B cell (primary cell): ENCODE data around the gene TRDN. TPM values are rescaled to one million over a fixed set of nuclear protein-coding genes. Genes with fewer than 3 reads are reported as not detected.

Source experiments
- ATAC-seq: fragments of 200-7000 bp; cut with Tn5 transposase; one replicate; pipeline ENCODE4 v1.10.0; 2021; ENCODE audit warnings: low read depth, mild to moderate bottlenecking, moderate number of reproducible peaks, moderate library complexity
- CTCF ChIA-PET: fragments of 350-600 bp; sonication (Branson Sonifier 250); formaldehyde crosslinking; loops from one replicate; lab custom pipeline; 2021; ENCODE audit warnings: antibody characterized with exemption, inconsistent platforms; lab: Charles Lee
- POLR2A ChIA-PET: fragments of 350-600 bp; sonication (Branson Sonifier 250); formaldehyde crosslinking; loops from one replicate; lab custom pipeline; 2021; ENCODE audit warnings: antibody characterized with exemption; lab: Charles Lee
- DNase-seq: peaks from one replicate; pipeline ENCODE4 v3.0.0; 2013
- H2AFZ ChIP-seq: 2 replicates; pipeline ENCODE4 v1.6.1; 2012; ENCODE audit warnings: mild to moderate bottlenecking, low read depth, low read length; ENCODE audit not compliant: insufficient read depth, poor library complexity, severe bottlenecking
- H3K27ac ChIP-seq, 2 donors: 1 replicate in 1 of 2; 2 replicates in 1 of 2; pipeline ENCODE4 v1.5.1; 2012 to 2013; ENCODE audit warnings: low read length in 2 of 2, mild to moderate bottlenecking in 2 of 2, moderate library complexity in 1 of 2
- H3K27me3 ChIP-seq, 4 experiments: fragments of 200-600 bp in 1 of 4; sonication (generic) in 1 of 4; replicated peaks in 1 of 4; 1 replicate in 2 of 4; 2 replicates in 2 of 4; pipeline versions ENCODE4 v1.6.1 to v1.7.0; 2013 to 2016; ENCODE audit warnings: low read length in 3 of 4, mild to moderate bottlenecking in 2 of 4, mixed read lengths in 1 of 4, moderate library complexity in 1 of 4; ENCODE audit not compliant: insufficient read depth in 4 of 4, control insufficient read depth in 3 of 4; ENCODE audit errors: control extremely low read depth in 1 of 4
- H3K36me3 ChIP-seq, 2 experiments: replicated peaks in 1 of 2; 1 replicate in 1 of 2; 2 replicates in 1 of 2; pipeline versions ENCODE4 v1.6.1 to v1.7.1; 2013; ENCODE audit warnings: low read length in 1 of 2; ENCODE audit not compliant: insufficient read depth in 2 of 2, control insufficient read depth in 1 of 2; ENCODE audit errors: control extremely low read depth in 1 of 2, extremely low read depth in 1 of 2
- H3K4me1 ChIP-seq, 2 donors: fragments of 200-600 bp in 1 of 2; sonication (generic) in 1 of 2; 1 replicate in 1 of 2; 2 replicates in 1 of 2; pipeline versions ENCODE4 v1.5.1 to v1.6.1; 2013 to 2017; ENCODE audit warnings: low read length in 2 of 2; ENCODE audit not compliant: control insufficient read depth in 2 of 2, insufficient read depth in 2 of 2
- H3K4me2 ChIP-seq: replicated peaks from 2 replicates; pipeline ENCODE3; 2012; ENCODE audit warnings: mild to moderate bottlenecking, low read depth, low read length; ENCODE audit not compliant: poor library complexity, severe bottlenecking
- H3K4me3 ChIP-seq, 5 experiments: fragments of 200-600 bp in 1 of 5; sonication (generic) in 1 of 5; 1 replicate in 3 of 5; 2 replicates in 2 of 5; pipeline versions ENCODE4 v1.5.1 to v1.7.0; 2011 to 2016; ENCODE audit warnings: low read length in 4 of 5, mild to moderate bottlenecking in 4 of 5, low read depth in 2 of 5, control low read depth in 1 of 5, moderate library complexity in 1 of 5; ENCODE audit not compliant: insufficient read depth in 1 of 5; ENCODE audit errors: control extremely low read depth in 1 of 5, extremely low read depth in 1 of 5
- H3K79me2 ChIP-seq: fragments of 200-600 bp; sonication (generic); one replicate; pipeline ENCODE4 v1.6.0; 2016; ENCODE audit warnings: low read length; ENCODE audit not compliant: control insufficient read depth, insufficient read depth
- H3K9ac ChIP-seq: fragments of 200-600 bp; sonication (generic); 2 replicates; pipeline ENCODE4 v1.6.1; 2017; ENCODE audit warnings: mild to moderate bottlenecking, low read length, moderate library complexity
- H3K9me3 ChIP-seq, 3 donors: one replicate each; pipeline versions ENCODE4 v1.6.1 to v1.7.1; 2013; ENCODE audit warnings: low read length in 2 of 3; ENCODE audit not compliant: control insufficient read depth in 2 of 3, insufficient read depth in 1 of 3; ENCODE audit errors: control extremely low read depth in 1 of 3
- H4K20me1 ChIP-seq: 2 replicates; pipeline ENCODE4 v1.6.0; 2012; ENCODE audit warnings: mild to moderate bottlenecking, low read length; ENCODE audit not compliant: insufficient read depth, control insufficient read depth, poor library complexity, severe bottlenecking
- H3K27ac Mint-ChIP-seq: one replicate; pipeline ENCODE4 v1.8.0; 2021; ENCODE audit warnings: mixed read lengths
- H3K27me3 Mint-ChIP-seq: one replicate; pipeline ENCODE4 v1.8.0; 2021; ENCODE audit warnings: mixed read lengths
- H3K4me1 Mint-ChIP-seq: one replicate; pipeline ENCODE4 v1.8.0; 2021; ENCODE audit warnings: mixed read lengths
- H3K4me3 Mint-ChIP-seq: one replicate; pipeline ENCODE4 v1.8.0; 2021; ENCODE audit warnings: mixed read lengths
- H3K9me3 Mint-ChIP-seq: one replicate; pipeline ENCODE4 v1.8.0; 2022; ENCODE audit warnings: mixed read lengths; ENCODE audit not compliant: insufficient read depth
- EZH2 ChIP-seq: IDR thresholded peaks from 2 replicates; pipeline ENCODE4 v1.6.1; 2012; ENCODE audit warnings: borderline replicate concordance, low read depth, mild to moderate bottlenecking, moderate library complexity, low read length; ENCODE audit not compliant: insufficient read depth, poor library complexity, severe bottlenecking
- WGBS: methylation state at CpG from one replicate; pipeline ENCODE4 v1.1.5; 2013; ENCODE audit warnings: missing lambda C conversion rate; ENCODE audit not compliant: insufficient coverage; 5-methylcytosine and 5-hydroxymethylcytosine counted together
- intact Hi-C: fragments of 100-400 bp; cut with micrococcal nuclease; formaldehyde crosslinking; loops from one replicate; pipeline ENCODE4 v1.10.0; 2022
- polyA plus RNA-seq: library from polyadenylated mRNA; depleted of rRNA; stranded (reverse); fragments of >200 nt; gene quantifications from 2 replicates; pipeline ENCODE4 v1.2.3, GENCODE V29; 2012
- total RNA-seq, 2 donors: library from RNA; stranded (reverse); fragments of 120-200 nt in 1 of 2; gene quantifications; 1 replicate in 1 of 2; 2 replicates in 1 of 2; pipeline versions ENCODE4 v1.2.3 to v1.2.4, GENCODE V29; 2013 to 2022
- TF ChIP-seq, protein P1 (sequence below): fragments of 200-600 bp; IDR thresholded peaks from one replicate; pipeline ENCODE4 v1.8.0; 2022; ENCODE audit warnings: antibody characterized with exemption, mild to moderate bottlenecking

The TRDN gene
- total and polyA plus RNA-seq, 2 donors (not counting 1 experiment from before 2014, with no cell fraction given), result not detected

DNA sequence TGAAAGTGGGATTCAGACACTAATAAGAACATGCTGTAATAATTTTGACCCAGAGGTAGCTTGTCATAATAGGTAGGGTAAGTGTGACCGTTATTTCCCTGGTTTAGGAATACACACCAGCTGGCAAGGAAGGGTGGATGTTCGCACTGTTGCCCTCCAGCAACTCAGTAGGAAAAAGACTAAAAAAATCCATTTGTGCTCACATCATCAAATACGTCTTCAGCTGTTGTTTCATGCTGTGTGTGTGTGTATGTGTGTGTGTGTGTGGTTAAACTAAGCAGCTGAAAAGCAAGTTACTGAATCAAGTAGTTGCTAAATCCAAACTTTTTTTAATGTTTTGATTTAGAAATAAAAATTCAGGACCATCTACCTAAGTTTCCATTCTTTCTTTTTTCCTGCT lies 218.7 kb downstream of the TRDN start:
- Histone ChIP-seq H3K79me2 (no peaks in the 10 kb centered on the region), H3K4me2 (no peak overlapping the region), H3K4me1 (no peaks in the 10 kb centered on the region), H2AFZ (no peak overlapping the region), H3K27me3 (no peaks in the 10 kb centered on the region), H4K20me1 (no peaks in the 10 kb centered on the region), H3K4me3 (no peak overlapping the region), H3K36me3 (no peaks in the 10 kb centered on the region), H3K9ac (no peak overlapping the region), H3K9me3 (no peaks in the 10 kb centered on the region), H3K27ac (no peak overlapping the region)
- ChIA-PET CTCF (no interaction called here), POLR2A (no interaction called here)
- Mint-ChIP-seq H3K4me3 (no peak overlapping the region), H3K27ac (no peak overlapping the region), H3K9me3 (no peaks in the 10 kb centered on the region), H3K27me3 (no peaks in the 10 kb centered on the region), H3K4me1 (no peaks in the 10 kb centered on the region)
- ATAC-seq (no peak), DNase-seq (no peak)
- WGBS, result no CpG with 5 or more reads among the region's 3 CpGs
- TF ChIP-seq, protein P1, sequence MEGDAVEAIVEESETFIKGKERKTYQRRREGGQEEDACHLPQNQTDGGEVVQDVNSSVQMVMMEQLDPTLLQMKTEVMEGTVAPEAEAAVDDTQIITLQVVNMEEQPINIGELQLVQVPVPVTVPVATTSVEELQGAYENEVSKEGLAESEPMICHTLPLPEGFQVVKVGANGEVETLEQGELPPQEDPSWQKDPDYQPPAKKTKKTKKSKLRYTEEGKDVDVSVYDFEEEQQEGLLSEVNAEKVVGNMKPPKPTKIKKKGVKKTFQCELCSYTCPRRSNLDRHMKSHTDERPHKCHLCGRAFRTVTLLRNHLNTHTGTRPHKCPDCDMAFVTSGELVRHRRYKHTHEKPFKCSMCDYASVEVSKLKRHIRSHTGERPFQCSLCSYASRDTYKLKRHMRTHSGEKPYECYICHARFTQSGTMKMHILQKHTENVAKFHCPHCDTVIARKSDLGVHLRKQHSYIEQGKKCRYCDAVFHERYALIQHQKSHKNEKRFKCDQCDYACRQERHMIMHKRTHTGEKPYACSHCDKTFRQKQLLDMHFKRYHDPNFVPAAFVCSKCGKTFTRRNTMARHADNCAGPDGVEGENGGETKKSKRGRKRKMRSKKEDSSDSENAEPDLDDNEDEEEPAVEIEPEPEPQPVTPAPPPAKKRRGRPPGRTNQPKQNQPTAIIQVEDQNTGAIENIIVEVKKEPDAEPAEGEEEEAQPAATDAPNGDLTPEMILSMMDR, result no peak
- TF ChIP-seq EZH2, result no peak
- intact Hi-C loops, result no loop called here

DNA sequence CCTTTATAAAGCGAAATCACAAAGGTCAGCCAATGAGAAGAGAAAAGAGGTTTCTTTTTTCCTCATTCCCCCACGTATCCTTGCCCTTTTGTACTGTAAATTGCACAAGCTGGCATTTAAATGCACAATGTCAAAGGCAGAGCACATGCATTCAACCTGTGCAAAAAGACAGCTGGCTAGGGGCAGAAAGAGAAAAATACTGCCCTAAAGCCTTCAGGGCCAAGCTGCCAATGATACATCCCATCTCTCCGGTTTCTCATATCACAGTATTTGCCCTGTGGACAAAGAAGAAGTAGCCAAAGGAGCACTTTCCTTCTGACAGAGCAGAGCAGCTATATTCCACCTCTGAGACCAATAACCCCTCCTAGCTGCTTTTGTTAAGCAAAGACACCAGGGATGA lies 219.2 kb downstream of the TRDN start:
- H3K4me1 ChIP-seq, result no peaks in the 10 kb centered on the region
- no peak overlapping the region for H3K4me3 ChIP-seq
- Mint-ChIP-seq H3K9me3 (no peaks in the 10 kb centered on the region), H3K4me3 (no peak overlapping the region), H3K27ac (no peak overlapping the region), H3K27me3 (no peaks in the 10 kb centered on the region), H3K4me1 (no peaks in the 10 kb centered on the region)
- no peak for DNase-seq
- H3K27ac ChIP-seq, result no peak overlapping the region
- ChIA-PET POLR2A (no interaction called here), CTCF (interaction anchor here (0.6 to 1.3 kb wide), 2 partner anchors 11 to 48 kb away, joined by 3 to 5 read pairs; no protein-coding TSS in a partner anchor)
- H3K27me3 ChIP-seq, result no peaks in the 10 kb centered on the region
- intact Hi-C loops, result no loop called here
- H3K79me2 ChIP-seq, result no peaks in the 10 kb centered on the region
- ATAC-seq, result no peak
- H4K20me1 ChIP-seq, result no peaks in the 10 kb centered on the region
- no peaks in the 10 kb centered on the region for H3K36me3 ChIP-seq
- no peak overlapping the region for H3K4me2 ChIP-seq
- no peaks in the 10 kb centered on the region for H3K9me3 ChIP-seq
- no peak overlapping the region for H3K9ac ChIP-seq
- 80% methylated on average over 2 of the region's 3 CpGs for WGBS
- H2AFZ ChIP-seq, result no peak overlapping the region
- no peak for TF ChIP-seq EZH2
- TF ChIP-seq, protein P1, result no peak
